NCI-H1694 treated with DMSO at 0.1 percent for 48 hours (cell line): Measurements from ENCODE around the gene ANKRD62.
"Not testable (repeated sequence)": the region's sequence is repeated elsewhere in the genome, so short reads cannot be mapped to it uniquely, and the experiment has no call there.

Source experiments
- DNase-seq: peaks from one replicate; lab custom pipeline; 2025; lab: John Stamatoyannopoulos, UW

Gene ANKRD62

DNA sequence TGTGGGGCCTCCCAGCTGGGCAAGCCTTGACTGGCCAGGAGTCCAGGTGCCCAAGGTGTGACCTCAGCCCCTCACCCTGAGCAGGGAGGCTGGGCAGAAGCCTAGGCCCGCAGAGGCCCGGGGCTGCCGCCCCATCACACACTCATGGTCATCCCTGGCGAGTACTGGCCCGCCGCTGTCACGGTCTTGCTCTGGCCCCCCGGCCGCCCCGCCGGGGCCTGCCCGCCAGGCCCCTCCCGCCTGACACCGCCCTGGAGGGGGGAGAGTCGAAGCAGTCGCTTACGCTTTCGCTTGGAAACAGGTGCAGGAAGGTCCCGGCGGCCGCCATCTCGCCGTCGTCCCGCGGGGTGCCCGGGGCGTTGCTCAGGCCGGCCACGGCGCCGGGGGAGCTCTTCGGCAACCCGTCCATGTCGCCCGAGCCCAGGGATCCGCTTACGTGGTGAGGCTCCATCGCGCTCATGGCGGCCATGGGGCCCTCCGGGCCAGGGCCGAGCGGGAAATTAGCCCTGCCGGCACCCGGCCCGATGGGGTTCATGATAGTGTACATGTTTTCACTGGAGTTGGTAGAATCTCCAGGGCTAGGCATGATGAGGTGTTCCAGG lies 26.6 kb upstream of the ANKRD62 start:
- DNase-seq, result no peak

DNA sequence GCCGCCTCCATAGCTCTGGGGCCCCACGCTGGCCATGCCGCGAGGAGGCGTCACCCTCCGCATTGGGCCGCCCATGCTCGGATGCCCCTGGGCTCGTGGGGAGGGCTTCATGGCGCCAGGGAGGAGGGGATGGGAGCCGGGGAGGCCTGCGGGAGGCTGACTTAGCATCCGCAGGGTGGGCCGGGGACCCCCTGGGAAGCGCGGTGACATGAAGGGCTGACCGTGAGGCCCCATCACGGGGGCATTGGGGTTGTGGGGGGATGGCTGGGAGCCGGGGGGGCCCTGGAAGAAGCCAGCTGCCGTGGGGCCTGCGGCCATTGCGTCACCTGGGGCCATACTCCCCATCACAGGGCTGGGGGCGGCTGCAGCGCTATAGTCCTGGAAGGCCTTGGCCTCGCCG lies 26.0 kb upstream of the ANKRD62 start:
- DNase-seq, result no peak

DNA sequence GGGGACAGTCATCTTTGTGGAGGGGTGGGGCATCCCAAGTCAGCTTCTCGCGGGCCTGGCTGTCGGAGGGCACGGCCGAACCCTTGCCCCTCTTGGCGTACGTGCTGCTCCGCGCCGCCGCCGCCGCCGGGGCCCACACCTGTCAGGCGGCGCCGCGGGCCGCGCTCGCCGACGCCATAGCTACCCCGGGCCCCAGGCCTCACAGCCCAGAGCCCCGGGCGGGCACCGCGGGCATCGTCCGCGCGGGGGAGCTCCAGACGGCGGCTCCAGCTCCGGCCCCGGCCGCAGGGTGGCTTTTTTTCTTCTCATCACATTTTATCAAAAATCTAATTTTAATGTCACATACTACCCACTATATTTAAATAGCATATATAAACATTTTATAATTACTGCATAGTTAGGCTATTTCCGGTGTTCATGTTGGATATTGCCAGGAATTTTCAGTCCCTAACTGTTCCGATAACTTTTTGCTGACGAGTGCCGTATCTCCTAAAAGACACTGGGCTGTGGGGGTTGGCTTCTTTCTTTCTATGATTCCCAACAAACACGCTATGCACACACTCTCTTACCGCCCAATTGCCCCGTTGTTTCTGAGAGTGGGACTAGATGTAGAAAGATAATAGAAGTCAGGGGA lies 25.2 kb upstream of the ANKRD62 start:
- DNase-seq, result not testable (repeated sequence)

DNA sequence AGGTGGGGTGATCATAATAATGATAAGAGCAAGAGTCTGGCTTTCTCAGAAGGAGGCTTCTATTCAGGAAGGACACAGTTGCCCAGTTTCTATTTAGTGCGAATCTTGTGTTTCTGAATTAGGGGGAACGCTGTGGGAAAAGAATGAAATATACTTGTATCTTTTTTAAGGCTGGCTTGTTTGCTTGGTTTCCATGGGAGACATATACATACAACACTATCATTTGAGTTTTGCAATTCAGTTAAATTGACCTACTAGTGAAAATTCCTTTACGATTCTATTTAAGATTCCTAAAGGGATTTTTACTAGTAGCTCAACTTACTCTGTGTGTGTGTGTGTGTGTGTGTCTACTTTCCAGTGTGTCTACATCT lies 24.7 kb upstream of the ANKRD62 start:
- DNase-seq, result no peak

DNA sequence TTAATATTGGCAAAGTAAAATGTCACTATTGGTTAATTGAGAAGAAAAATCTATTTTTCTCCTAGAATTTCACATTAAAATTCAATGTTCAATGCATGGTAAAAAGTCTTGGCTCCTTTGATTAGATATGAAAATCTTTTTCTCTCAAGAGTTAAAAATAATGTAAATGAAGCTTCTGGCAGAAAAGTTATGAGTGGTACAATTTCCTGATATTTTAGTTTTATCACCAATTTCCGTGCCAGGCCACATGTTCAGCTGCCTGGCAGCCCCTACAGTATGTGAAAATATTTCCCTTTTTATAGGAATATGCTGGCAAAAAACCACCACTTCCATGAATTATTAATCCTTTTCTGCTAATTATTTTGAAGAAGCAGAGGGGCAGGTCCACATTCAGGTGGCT lies 22.6 kb upstream of the ANKRD62 start:
- not testable (repeated sequence) for DNase-seq

DNA sequence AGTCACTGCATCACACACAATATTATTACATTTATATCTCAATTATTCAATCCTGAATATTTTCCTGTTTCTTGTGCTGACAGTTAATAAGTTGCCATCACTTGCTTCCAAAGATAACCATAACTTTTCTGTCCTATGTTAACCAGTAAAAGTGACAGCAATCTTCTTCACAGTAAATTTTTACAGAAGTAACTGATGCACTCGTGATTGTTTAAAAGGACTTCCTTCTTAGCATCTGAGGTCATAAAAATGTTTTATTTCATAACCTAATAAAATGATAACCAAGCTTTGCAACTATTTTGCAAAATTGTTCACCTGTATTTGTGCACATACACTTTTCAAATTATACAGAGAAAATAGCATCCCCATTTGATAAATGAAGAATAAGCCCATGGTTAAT lies 20.6 kb upstream of the ANKRD62 start:
- no peak for DNase-seq

DNA sequence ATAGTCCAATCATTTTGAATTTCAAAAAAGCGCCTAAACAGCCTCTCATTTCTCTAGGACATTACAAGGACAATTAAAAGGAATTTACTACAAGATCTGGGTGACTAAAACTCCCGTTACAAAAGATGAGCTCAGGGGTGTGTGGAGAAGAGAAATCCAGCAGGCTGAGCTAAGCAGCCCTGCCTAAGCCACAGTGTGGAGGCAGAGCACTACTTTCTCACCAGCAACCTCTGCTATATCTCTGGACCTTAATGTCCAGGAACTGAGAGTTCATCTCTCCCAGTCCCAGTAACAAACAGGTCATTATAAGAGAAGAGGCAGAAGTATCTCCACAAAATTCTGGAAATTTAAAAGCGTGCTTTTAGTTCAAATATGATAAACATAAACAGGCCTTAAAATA lies 18.9 kb upstream of the ANKRD62 start:
- no peak for DNase-seq

DNA sequence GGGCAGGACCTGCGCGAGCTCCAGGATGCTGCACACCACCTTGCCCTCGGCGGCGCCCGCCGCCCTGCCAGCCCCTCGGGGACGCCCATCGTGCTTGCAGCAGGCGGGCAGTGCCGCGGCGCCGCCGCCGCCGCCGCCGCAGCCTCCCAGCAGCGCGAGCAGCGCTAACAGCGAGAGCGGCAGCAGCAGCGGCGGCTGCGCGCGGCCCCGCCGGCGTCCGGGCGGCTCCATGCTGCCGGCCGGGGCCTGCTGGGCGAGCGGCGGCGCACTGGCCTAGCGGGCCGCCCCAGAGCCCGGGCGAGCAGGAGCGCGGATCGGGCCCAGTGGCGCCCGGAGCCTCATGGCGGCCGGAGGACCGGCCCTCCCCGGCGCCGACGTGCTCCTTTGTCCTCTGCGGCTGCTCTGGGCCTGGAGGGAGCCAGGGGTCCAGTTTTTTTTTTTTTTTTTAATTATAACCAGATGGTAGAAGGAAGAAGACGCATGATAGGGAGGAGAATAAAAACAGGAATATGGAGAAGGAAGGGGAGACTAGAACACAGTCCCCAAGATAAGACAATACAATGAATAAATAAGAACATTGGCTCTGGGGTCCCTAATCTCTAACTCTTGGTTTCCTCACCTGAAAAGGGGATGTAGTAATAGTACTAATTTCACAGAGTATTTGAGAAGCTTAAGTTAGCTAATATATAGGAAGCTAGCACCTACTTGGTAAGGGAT lies 17.1 kb upstream of the ANKRD62 start:
- no peak for DNase-seq

DNA sequence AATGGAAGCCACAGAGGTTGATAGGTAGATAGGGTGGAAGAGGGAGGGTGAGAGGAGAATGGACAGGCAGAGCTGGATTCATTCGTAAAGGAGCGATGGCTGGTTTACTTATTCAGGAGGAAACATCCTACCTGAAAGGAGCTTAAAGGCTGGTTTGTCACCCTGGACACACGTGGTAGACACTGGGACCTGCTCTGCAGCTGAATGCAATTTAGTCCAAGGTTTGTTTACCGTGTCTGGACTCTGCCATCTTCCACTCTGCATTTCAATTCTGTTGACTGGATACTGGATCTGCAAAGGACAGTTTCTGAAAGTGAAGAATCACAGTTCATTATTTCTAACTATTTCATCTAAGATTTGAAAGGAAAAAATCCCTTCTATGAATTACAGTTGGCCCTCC lies 15.6 kb upstream of the ANKRD62 start:
- not testable (repeated sequence) for DNase-seq

DNA sequence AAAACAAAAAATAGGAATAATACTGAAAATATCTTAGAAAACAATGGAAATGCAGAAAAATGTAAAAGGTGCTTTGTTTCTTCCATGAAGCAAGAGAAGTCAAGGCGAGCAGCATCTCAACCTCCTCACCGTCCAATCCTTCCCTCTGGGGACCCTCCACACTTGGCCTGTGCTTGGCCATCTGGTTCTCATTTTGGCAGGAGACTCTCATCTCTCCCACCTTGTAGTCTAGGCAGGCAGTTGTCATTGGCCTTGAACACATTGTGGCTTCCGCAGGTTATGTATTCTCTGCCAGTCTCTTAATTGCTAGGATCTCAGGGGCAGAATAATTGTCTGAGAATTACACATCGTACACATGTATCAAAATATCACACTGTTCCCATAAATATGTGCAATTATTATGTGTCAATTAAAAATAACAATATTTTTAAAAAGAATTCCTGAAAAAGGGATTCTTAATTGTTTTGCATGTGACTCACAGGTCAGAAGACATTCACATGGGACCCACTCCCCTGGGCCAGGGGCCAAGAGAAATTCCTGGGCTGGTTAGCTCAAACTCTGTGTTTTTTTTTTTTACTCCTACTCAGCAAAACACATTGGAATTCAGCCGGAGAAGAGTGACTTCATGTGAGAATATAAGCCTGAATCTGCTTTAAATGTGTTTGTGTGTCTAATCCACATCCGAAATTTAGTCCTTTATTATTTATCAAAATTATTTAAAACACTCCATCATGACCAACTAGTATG lies 14.0 kb upstream of the ANKRD62 start:
- no peak for DNase-seq

DNA sequence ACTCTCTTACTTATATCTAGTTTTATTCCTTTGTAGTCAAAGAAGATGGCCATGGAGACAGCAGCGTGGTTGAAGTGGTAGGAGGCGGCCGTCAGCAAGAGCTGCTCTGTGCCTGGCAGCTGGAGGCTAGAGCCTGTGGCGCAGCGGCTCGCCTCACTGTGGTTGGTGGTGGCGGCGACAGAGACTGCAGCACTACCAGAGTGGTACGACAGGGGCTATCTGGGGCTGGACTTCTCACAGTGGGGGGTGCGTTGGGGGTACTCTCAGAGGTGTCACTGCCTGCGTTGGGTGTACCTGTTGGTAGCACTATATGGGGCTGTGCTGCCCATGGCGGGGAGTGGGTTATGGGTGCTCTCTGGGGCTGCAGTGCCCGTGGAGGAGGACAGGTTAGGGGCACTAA lies 8.5 kb upstream of the ANKRD62 start:
- no peak for DNase-seq

DNA sequence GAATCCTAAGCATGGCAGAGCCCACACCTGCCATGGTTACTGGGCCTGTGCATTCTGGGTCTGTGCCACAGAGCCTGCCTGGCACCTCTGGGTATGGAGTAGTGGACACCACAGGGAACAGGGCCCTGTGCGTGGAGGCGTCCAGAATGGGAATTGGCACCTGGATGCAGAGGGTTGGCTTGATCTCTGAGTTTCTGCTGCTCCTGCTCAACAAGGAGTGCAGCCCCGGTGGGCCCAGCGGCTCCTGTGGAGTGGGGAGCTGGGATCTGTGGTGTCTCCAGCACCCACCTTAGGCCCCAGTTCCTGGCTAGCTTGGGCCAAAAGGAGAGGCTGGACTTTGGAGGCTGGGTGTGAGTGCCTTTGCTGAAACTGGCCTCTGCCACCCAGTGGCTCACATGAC lies 7.9 kb upstream of the ANKRD62 start:
- no peak for DNase-seq

DNA sequence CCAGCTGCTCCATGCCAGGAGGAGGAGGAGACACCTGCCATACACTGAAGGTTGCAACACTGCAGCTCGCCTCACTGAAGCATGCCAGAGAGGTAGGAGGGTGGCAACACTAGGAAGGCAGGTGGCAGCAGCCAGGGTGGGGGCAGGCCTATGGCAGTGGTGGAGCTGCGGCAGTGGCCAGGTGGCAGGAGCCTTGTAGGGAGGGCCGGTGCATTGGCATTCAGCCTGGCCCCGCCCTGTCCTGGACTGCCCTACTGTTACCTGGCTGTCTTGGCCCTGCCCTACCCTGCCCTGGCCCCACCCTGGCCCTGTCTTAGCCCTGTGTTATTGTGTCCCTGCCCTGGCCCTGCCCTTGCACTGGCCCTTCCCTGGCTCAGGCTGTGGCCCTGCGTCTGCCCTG lies 7.4 kb upstream of the ANKRD62 start:
- DNase-seq, result no peak

DNA sequence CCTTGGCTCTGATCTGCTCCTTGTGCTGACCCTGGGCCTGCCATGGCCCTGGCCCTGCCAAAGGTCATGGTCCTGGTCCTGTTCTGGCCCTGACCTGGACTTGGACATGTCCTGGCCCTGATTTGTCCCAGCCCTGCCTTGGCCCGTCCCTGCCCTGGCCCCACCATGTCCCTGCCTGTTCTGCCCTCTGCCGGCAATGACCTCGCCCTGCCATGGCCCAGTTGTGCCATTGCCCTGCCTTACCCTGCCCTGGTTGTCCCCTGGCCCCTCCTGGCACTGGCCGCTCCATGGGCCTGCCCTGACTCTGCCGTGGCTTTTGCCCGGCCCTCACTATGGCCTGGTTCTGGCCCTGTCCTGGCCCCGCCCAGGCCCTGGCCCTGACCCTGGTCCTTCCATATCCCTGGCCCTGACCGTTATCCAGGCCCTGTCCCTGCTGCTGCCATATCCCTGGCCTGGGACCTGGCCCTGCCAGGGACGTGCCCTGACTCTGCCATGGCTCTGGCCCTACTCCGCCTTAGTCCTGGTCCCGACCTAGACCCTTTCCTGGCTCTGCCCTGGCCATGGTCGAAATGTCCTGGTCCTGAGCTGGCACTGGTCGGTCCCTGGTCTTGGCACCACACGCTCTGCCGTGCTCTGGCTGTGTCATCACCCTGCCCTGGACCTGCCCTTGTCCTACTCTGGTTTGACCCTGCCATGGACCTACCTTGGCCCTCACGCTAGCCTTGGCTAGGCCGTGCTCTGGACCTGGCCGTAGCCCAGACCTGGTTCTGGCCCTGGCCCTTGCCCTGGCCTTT lies 6.8 kb upstream of the ANKRD62 start:
- DNase-seq, result no peak

DNA sequence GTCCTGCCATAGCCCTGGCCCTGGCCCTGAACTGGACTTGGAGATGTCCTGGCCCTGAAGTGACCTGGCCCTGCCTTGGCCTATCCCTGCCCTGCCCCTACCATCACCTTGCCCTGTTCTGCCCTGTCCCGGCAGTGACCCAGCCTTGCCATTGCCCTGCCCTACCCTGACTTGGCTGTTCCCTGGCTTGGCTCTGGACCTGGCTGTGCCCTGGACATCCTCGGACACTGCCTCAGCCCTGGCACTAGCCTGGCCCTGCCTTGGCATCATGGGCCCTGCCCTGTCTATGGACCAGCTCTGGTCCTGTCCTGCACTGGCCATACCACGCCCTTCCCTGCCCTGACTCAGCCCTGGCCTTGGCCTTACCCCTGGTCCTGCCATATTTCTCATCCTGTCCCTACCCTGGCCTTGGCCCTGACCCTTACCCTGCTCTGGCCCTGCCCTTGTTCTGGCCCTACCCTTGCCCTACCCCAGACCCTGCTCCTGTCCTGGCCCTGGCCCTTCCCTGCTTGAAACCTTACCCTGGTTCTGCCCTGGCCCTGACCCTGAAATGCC lies 6.1 kb upstream of the ANKRD62 start:
- no peak for DNase-seq

DNA sequence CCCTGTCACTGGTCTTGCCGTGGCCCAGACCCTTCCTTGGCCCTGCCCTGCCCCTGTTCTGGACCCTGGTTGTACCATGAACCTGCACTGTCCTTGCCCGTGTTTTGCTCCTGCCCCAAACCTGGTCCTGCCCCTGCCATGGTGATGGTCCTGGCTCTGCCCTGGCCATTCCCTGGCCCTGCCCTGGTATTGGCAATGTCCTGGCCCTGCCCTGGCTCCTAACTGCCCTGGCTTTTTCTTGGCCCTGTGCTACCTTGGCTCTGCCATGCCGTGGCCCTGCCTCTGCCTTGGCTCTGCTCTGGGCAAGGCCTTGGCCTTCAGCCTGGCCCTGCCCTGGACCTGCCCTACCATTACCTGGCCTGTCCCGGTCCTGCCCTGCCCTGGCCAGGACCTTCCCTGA lies 5.5 kb upstream of the ANKRD62 start:
- no peak for DNase-seq

DNA sequence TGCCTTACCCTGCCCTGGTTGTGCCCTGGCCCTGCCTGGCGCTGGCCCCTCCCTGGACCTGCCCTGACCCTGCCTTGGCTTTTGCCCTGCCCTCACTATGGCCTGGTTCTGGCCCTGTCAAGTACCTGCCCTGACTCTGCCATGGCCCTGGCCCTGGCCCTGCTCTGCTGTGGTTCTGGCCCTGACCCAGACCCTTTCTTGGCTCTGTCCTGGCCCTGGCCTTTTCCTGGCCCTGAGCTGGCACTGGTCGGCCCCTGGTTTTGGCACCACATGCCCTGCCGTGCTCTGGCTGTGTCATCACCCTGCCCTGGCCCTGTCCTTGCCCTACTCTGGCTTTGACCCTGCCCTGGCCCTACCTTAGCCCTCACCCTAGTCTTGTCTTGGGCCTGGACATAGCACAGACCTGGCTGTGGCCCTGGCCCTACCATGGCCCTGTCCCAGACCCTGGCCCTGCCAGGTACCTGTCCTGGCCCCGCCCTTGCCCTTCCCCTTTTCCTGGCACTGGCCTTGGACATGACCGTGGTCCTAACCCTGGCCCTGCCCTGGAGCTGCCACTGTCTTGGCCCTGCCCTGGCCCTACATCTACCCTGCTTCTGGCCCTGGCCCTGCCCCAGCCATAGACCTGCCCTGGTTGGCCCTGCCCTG lies 4.8 kb upstream of the ANKRD62 start:
- DNase-seq, result no peak

DNA sequence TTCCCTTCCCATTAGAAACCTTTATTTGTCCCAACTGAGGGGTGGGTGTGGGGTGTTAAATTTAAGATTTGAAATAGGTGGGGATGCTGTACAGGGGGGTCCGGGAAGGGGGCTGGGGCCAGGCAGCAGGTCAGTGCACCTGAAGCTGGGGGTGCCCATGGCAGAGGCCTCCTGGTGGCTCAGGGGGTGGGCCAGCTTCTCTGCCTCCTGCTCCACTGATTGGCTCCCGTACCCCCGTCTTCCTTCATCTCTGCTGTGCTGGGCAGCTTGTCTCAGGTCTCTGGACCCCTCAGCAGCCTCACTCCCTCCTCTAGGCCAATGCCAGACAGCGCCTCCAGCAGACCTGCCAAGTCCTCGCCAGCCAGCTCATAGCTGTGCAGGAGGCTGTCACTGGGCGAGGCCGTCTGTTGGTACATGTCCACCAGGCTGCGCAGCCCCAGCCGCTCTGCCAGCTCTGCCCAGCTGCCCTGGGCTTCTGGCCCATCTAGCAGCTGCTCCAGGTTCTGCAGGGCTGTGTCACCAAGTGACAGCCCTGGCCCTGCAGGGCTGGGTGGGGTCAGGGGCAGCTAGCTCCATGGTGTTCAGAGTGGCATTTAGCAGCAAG lies 2.0 kb upstream of the ANKRD62 start:
- no peak for DNase-seq

DNA sequence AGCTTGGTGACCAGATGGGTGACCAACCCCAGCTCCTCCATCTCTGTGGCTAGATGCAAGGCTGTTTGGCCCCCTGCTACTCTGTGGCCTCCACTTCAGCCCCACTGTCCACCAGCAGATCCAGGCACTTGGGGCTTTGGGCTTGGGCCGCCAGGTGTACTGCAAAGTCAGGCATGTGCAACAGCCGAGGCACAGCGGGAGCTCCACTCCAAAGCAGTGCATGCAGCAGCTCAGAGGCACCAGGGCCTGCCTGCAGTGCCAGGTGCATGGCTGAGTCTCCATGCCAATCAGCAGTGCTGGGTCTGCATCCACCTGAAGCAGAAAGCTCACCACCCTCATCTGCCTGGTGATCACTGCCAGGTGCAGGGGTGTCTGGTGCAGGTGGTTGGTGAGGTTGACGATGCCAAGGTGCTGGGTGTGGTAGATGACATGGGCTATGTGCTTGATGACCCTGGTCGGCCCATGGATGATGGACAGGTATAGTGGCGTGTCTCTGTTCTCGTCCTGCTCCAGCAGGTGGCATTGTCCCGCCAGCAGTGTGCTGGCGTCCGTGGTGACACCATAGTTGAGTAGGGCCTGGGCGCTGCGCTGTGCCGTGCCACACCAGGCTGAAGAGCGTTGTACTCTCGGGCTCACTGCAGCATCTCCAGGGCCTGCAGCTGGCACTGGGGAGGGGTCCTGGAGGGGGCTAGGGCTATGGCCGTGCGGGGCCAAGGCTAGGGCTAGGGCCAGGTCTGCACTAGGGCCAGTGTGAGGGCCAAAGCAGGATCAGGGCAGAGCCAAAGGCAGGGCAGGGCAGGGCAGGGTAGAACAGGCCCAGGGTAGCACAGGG lies 1.0 kb upstream of the ANKRD62 start:
- no peak for DNase-seq

DNA sequence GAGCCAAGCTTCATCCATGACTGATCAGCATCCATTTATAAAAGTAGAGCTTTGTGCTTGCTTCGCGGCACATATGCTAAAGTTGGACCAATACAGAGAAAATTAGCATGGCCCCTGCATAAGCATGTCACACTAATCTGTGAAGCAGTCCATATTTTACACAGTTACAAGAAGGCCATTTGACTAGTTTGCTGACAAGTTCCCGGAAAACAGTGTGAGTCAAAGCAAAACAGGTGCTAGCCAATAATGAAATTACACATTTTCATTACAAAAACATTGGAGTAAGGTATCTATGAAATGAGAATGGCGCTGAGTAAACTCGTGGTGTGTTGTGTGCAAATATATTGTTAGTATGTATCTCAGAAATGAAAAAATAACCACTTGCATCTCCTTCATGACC lies 4.7 kb downstream of the ANKRD62 start:
- DNase-seq, result no peak
